ENCODE measurements around the gene NSUN2. TPM values are rescaled to one million over a fixed set of nuclear protein-coding genes. Genes with fewer than 3 reads are reported as not detected.

The NSUN2 gene
- total RNA-seq, 1 donor from 2014 or later = 34.4 TPM

DNA sequence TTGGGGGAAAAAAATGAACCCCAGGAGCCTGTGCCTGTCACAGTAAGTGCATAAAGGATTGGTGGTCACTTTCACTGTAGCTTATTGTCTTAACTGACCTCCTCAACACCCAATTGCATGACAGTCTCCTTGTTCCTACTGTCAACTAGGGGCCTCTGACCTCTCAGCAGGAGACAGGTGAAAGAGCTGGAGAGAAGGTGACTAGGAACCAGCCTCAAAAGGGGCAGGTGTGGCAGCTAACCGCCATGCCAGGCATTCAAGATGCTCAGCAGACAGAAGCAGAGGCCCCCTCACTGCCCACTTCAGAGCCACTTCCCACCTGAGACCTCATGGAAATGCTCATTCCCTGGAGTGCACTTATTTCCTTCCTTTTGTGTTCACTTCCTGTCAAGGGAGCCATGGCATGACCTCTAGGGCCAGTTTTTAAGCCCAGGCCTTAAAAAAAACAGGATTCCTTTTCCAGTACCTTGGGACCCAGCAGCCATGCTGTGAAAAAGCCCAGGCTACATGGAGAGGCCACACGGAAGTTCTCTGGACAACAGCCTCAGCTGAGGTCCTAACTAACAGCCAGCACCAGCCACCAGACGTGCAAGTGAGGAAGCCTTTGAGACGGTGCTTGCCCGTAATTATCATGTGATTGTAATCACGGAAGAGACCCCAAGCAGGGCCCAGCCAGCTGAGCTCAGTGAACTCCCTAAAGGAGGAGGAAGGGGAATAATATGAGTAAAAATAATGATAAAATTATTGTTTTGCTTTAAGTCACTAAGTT is 74.9 kb downstream of the NSUN2 start:
- intact Hi-C loops (cut with micrococcal nuclease) = no loop called here

DNA sequence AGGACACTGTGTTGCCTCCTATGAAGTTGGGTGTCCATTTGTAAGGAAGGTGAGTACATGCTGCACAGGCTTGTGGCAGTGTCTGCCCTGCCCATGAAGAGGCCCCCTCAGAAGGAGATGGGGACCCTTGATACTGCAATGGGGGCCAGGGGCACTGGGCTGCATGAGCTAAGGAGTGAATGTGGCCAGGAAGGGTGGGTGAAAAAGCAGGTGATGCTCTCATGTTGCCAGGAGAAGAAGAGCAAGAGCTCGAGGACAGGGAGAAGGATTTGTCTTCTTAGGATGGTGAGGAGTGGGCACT is 76.1 kb downstream of the NSUN2 start:
- no peak for DNase-seq
- TF ChIP-seq CTCF (IDR thresholded peaks at IDR 0.05; ENCODE audit: borderline replicate concordance) = no peak
- intact Hi-C loops (cut with micrococcal nuclease) = no loop called here
- peaks cover 7% of the 10 kb centered on the region for H3K9me3 ChIP-seq (replicated peaks)
- no peak overlapping the region for H3K4me3 ChIP-seq
- H3K27me3 ChIP-seq (ENCODE audit: low read depth) = peaks cover 21% of the 10 kb centered on the region
- H3K27ac ChIP-seq (replicated peaks) = no peak overlapping the region
- no peaks in the 10 kb centered on the region for H3K36me3 ChIP-seq
- H3K4me1 ChIP-seq = no peaks in the 10 kb centered on the region

More for the DNA sequence above, 74.9 kb downstream of the NSUN2 start:
- Histone ChIP-seq H3K4me3 (no peak overlapping the region), H3K9me3 (replicated peaks) (peaks cover 7% of the 10 kb centered on the region), H3K36me3 (no peaks in the 10 kb centered on the region), H3K27me3 (ENCODE audit: low read depth) (peaks cover 21% of the 10 kb centered on the region), H3K4me1 (no peaks in the 10 kb centered on the region), H3K27ac (replicated peaks) (no peak overlapping the region)
- DNase-seq = no peak
- TF ChIP-seq CTCF (IDR thresholded peaks at IDR 0.05; ENCODE audit: borderline replicate concordance) = no peak

DNA sequence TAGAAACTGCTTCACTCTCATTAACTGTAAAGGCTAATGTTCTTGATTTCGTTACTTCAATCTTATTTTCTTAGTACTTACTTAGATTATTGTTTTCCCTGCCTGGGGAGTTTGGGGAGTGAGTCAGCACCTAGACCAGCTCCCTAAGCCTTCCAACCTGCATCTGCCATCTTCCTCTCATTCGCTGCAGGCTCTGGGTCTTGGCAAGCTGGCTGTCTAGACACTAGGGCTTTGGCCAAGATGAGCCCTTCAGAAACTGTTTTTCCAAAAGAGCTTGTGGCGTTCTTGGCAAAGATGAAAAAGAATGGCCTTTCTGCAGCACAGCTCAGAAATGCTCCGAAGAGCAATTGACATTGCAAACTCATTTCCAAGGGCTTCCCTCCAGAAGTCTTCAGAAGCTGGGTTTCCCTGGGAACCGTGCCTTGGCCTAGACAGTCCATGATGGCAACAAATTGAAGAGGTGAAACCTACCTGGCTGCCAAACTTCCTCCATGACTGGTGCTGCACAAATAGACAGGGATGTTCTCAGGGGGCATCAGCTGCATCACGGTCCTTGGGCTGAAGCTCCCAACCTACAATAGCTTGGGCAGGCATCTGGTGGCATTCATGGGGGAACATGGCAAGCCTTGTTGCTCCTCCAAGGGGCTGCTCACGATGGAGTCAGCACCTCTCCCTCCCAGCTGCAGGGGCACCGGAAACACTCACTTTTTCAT is 76.6 kb downstream of the NSUN2 start:
- intact Hi-C loops (cut with micrococcal nuclease) = no loop called here
- TF ChIP-seq CTCF (IDR thresholded peaks at IDR 0.05; ENCODE audit: borderline replicate concordance) = no peak
- Histone ChIP-seq H3K36me3 (no peaks in the 10 kb centered on the region), H3K9me3 (replicated peaks) (peaks cover 6% of the 10 kb centered on the region), H3K27me3 (ENCODE audit: low read depth) (peaks cover 21% of the 10 kb centered on the region), H3K27ac (replicated peaks) (no peak overlapping the region), H3K4me3 (no peak overlapping the region), H3K4me1 (no peaks in the 10 kb centered on the region)
- no peak for DNase-seq

GRCh38 chr5:6554812-6555211 is 78.0 kb downstream of the NSUN2 start:
- Histone ChIP-seq H3K27ac (replicated peaks) (no peak overlapping the region), H3K36me3 (no peaks in the 10 kb centered on the region), H3K4me3 (no peak overlapping the region), H3K9me3 (replicated peaks) (no peaks in the 10 kb centered on the region), H3K27me3 (ENCODE audit: low read depth) (peaks cover 21% of the 10 kb centered on the region), H3K4me1 (no peaks in the 10 kb centered on the region)
- intact Hi-C loops (cut with micrococcal nuclease) = no loop called here
- no peak for DNase-seq
- TF ChIP-seq CTCF (IDR thresholded peaks at IDR 0.05; ENCODE audit: borderline replicate concordance) = no peak

GRCh38 chr5:6553972-6554371 is 78.9 kb downstream of the NSUN2 start:
- no peak for DNase-seq
- Histone ChIP-seq H3K27me3 (ENCODE audit: low read depth) (peaks cover 21% of the 10 kb centered on the region), H3K4me1 (no peaks in the 10 kb centered on the region), H3K27ac (replicated peaks) (no peak overlapping the region), H3K4me3 (no peak overlapping the region), H3K36me3 (no peaks in the 10 kb centered on the region), H3K9me3 (replicated peaks) (no peaks in the 10 kb centered on the region)
- intact Hi-C loops (cut with micrococcal nuclease) = no loop called here
- TF ChIP-seq CTCF (IDR thresholded peaks at IDR 0.05; ENCODE audit: borderline replicate concordance) = no peak

Measured in left ventricle myocardium inferior (tissue), 1 donor.